ENCODE results near the gene EDAR.

EDAR gene

GRCh38 chr2:108922141-108922915 is 66.7 kb downstream of the EDAR start:
- DNase-seq, result no peak

- no peak for DNase-seq
Measured at GRCh38 chr2:108921096-108922030, 67.7 kb downstream of the EDAR start.

- DNase-seq, result no peak
Measured at GRCh38 chr2:108920686-108921085, 68.3 kb downstream of the EDAR start.

GRCh38 chr2:108919571-108920373 is 69.2 kb downstream of the EDAR start:
- DNase-seq, result no peak

GRCh38 chr2:108918941-108919341 is 70.1 kb downstream of the EDAR start:
- DNase-seq, result no peak

GRCh38 chr2:108918156-108918874 is 70.7 kb downstream of the EDAR start:
- DNase-seq, result no peak

- DNase-seq, result no peak
Measured at GRCh38 chr2:108917526-108917925, 71.5 kb downstream of the EDAR start.

GRCh38 chr2:108916796-108917421 is 72.1 kb downstream of the EDAR start:
- no peak for DNase-seq

- no peak for DNase-seq
Measured at GRCh38 chr2:108916122-108916795, 72.8 kb downstream of the EDAR start.

GRCh38 chr2:108912629-108912902 is 76.5 kb downstream of the EDAR start:
- DNase-seq, result no peak

- DNase-seq, result no peak
Measured at GRCh38 chr2:108911807-108912628, 77.0 kb downstream of the EDAR start.

GRCh38 chr2:108911401-108911800 is 77.6 kb downstream of the EDAR start:
- no peak for DNase-seq

GRCh38 chr2:108910541-108911396 is 78.3 kb downstream of the EDAR start:
- no peak for DNase-seq

- no peak for DNase-seq
Measured at GRCh38 chr2:108910011-108910431, 79.0 kb downstream of the EDAR start.

GRCh38 chr2:108909275-108909823 is 79.7 kb downstream of the EDAR start:
- no peak for DNase-seq

GRCh38 chr2:108908713-108909070 is 80.3 kb downstream of the EDAR start:
- DNase-seq, result no peak

- DNase-seq, result no peak
Measured at GRCh38 chr2:108907822-108908712, 81.0 kb downstream of the EDAR start.

GRCh38 chr2:108906403-108907077 is 82.5 kb downstream of the EDAR start:
- no peak for DNase-seq

All from SW 1271 (cell line).